NK-92 treated with Interleukin-12 subunit alpha and Interleukin-12 subunit beta, amount 100 ng/mL, for 24 hours (cell line): Measurements from ENCODE around the gene FOXN1.
A peak's percentile ranks its signal among the peaks of the same experiment; 100 is the strongest.

ENCODE experiments used
- DNase-seq: peaks from one replicate; lab custom pipeline; 2025; lab: John Stamatoyannopoulos, UW

FOXN1 gene

DNA sequence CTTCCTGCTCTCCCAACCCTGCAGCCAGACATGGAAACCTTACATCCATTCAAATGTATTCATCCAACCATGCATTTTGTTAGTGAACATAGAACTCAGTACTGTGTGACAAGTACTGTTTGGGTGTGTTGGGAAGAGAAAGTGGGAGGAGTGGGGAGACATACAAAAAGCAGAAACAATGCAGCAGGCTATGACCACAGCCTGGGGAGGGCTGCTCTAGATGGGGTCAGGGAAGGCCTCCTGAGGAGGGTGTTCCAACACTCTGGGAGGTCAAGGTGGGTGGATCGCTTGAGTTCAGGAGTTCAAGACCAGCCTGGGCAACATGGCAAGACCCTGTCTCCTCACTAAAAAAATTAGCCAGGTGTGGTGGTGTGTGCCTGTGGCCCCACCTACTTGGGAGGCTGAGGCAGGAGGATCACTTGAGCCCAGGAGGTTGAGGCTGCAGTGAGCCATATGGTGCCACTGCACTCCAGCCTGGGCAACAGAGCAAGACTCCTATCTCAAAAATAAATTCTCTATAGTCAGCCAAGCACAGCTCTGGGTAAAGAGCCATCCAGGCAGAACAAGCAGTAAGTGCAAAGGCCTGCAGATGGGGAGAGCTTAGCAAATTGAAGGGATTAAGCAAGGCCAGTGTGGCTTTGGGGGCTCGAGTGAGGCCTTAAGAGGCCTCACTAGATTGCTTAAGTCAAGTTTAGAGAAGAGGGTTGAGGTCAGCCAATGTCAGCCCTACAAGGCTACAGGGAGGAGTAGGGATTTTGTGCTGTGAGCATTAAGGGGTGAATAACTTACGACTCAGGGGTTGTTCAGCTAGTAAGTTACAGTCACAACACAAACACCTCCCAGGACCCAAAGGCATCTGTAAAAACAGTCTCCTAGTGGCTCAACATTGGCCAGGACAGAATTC lies 27.2 kb upstream of the FOXN1 start:
- DNase-seq = no peak

DNA sequence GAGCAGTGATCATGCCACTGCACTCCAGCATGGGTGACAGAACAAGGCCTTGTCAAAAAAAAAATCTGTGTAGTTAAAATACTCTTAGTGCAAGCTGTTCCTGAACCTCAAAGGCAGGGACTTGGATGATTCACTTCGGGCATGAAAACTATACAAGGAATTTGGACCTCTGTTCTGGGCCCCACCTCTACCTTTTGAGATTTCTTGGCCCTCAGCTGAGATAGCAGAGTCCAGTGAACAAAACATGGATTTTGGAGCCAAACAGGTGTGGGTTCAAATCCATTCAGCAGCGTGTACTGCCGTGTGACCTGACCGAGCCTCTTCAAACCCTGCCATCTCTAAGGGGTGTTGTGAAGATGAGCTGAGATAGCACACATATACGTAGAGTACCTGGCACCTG lies 25.9 kb upstream of the FOXN1 start:
- no peak for DNase-seq

DNA sequence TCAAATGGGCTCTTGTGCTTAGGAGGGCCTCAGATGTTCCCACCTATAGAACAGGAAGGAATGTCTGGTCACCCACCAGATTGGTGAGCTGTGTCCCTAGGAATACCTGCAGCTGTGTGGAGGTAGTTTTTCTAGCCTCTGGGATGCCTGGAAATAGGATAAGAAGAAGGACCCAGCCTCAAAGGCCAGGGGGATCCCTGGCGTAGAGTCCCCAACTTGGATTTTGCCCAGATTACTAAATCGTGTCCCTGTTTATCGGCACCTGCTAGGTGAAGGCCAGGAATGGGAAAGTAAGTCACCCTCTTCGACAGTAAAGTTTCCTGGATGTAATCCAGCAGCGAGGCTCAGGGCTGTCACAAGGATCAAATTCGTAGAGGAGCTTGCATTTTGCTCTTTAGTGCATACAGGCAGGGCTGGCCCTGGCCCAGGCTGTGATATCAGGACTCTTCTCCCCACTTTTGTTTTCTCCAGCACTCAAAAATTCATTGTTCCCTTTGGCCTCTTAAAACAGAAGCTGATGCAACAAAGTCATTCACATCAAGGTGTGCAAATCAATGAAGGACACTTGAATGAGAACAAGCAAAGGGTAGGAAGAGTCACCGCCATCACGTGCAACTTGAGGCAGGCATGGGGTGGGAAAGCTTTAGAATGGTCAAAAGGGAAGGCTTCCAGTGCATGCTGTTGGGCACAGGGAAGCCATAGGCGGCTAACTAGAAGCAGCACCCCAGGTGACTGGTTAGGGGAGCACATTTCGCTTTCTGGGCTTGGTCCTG lies 25.2 kb upstream of the FOXN1 start:
- no peak for DNase-seq

DNA sequence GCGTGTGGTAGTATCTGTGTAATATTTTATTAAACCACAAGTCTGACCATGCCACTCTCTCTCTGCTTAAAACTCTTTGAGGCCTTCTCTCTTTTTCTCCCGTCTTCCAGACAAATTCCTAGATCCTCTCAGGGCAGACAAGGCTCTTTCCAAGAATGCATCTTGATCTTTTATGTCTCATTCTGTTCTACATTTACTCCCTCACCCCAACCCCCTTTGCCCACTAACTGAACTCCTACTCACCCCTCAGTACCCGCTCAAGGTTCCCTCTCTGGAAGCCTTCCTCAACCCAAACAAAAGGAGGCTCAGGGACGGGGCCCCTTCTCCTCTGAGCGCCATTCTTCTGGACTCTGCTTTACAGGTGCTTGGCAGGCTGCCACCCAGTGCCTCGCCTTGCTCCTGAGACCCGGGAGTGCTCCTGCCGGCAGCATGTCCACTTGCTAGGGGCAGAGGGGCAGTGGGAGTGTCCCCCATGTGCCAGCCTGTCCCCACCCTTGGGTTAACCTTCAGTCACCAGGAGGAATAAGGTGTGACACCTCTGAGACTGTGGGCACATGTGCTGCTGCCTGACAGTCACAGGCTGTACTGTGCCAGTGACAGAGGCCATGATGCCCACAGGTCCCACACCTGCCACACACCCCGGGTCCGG lies 23.5 kb upstream of the FOXN1 start:
- DNase-seq = no peak

DNA sequence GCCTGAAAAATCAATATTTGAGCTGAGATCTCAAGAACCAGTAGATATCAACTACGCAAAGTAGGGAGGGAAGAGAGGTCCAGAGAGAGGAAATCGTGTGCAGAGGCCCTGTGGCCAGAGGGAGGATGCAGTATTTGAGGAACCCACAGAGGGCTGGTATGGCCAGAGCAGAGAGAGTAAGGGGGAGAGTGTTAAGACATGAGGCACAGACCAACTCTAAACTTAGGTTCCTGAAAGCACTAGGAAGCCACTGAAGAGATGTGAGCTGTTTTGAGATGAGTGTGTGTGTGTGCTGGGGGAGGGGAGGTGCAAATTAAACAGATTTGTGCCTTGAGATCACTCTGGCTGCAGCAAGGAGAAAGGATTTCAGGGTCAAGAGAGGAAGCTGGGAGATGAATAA lies 21.9 kb upstream of the FOXN1 start:
- DNase-seq = no peak

DNA sequence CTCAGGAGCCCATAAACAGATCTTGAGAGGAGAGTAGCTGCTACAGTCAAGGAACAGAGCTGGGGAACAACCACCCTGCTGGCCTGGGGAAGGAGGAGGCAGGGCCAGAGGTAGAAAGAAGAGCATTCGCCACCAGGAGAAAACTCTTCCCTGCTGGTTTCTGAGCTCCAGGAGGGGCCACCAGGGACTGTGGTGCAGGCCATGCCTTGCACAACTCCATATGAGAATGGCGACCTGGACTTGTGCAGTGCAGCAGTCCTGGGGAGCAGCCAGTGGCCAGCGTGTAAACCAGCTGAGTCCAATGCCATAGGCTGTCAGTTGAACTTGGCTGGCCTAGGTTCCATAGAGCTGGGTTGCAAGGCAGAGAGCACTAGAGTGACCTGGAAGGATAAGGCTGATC lies 21.1 kb upstream of the FOXN1 start:
- DNase-seq = no peak

DNA sequence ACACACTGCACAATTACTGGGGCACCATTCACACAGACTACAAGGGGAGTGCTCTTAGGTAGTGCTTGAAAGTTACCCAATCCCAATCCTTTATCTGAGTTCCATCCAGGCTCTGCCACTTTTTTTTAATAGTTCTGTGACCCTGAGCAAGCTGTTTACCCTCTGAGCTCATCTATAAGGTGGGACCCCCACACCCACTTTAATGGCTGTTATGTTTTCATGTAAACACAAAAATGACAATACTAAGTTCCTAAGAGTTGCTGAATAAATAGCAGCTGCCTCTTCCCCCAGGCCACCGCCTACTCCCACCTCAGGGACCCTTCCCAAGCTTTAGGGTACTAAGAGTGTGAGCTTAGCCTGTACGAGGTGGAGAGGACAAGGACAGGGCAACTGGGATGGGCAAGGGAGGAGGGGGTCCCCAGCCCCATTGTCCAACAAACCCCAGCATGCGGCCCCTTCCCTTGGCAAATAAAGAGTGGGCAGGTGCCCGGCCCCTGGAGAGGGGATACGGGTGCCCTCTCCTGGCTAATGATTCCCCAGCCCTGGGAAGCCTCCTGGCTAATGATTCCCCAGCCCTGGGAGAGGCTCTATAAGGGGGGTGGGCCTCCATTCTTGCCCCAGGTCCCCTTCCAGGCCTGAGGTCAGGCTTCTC lies 18.1 kb upstream of the FOXN1 start:
- no peak for DNase-seq

DNA sequence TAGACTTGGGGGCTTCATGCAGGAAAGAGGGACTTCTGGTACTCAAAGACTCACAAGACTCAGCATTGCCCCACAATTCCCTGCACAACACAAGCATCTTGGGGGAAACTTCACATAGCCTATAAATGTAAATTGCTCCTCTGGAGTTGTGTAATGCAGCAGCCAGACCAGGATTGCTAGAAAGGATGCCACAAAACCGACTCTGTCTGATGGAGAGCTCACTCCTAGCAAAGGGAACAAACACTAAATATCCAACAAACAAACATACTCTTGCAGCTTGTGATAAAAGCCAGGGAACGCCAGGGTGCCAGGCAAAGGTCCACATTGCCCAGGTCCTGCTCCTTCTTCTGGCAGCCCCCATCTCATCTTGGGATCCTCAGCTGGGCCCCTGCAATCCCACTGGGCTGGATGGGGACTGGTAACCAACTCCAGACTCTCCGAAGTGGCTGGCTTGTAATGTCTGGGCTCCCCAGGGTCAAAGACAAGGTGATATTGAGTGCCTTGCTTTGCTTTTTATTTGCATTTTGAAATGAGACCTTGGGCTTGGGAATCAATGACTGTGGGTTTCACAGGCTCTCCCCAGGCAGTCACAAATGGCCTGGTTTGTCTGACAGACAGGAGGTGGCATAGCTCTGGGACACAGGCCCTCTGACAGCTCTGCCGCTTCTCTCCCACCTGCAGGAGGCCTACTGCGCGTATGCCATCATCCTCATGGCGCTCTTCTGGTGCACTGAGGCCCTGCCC lies 17.4 kb upstream of the FOXN1 start:
- DNase-seq = no peak

DNA sequence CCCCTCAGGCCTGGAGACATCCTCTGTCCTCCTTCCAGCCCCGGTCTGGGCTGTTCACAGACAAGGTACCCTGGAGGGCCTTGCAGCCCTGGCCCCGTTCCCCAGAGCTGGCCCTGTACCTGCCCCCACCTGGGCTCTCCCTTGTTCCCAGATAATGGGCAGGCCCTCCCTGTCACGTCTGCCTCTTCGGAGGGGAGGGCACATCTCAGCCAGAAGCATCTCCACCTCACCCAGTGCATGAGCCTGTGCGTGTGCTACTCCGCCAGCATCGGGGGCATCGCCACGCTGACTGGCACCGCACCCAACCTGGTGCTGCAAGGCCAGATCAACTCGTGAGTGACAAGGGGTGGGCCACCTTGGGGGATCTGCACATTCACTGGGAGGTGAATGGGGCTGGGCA lies 14.9 kb upstream of the FOXN1 start:
- no peak for DNase-seq

DNA sequence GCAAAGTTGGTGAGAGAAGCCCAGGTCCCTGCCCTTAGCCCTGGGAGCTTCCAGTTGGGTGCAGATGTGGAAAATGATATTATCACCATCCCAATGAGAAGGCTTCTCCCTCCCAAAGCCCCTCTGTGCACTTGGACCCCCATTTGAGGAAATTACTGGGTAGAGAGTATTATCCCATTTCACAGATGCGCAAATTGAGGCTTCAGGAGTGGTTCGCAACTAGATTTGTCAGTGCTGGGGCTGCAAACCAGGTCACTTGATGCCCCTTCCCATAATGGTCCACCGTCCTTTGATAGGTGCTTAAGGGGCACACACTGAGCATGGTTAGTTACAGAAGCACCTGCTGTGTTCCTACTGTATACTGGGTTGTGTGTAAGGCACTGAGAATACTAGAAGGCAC lies 14.3 kb upstream of the FOXN1 start:
- no peak for DNase-seq

DNA sequence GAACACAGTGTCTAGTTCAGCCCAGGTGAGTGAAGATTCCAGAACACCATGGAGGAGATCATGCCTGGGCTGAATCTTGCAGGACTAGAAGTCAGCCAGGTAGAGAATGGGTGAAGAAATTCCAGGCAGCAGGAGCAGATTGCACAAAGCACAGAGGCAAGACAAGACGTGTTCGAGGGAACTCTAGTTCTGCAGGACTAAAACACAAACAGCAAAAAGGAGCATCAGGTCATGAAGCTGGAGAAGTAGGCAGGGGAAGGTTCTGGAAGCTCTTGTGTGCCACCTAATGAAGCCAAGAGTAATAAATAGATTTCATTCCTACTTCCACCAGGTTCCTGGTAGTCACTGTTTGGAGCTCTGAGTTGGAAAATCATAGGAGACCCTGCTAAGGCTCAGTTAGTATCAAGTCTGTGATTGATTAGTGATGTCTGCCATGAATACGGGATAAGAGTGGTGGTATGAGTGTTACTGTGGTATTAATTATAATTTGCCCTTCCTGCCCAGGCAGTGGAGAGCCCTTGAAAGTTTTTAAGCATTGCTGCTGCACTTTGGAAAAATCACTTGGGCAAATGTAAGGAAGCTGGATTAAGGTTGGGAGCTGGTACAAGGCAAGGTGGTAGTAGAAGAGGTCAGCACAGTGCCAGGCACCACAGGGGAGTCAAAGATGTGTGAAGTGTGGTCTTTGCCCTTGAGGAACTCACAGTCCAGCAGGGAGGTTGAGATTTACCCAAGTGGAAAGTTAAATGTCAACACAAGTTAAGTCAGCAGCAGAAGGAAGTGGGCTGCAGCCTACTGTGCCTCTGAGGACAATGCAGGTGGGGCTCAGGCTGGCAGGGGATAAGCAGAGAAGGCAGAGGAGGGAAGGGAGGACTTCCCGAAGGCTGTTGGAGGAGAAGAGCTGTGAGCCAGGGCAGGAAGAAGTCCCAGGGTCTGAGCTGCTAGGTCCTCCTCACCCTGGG lies 13.5 kb upstream of the FOXN1 start:
- no peak for DNase-seq

DNA sequence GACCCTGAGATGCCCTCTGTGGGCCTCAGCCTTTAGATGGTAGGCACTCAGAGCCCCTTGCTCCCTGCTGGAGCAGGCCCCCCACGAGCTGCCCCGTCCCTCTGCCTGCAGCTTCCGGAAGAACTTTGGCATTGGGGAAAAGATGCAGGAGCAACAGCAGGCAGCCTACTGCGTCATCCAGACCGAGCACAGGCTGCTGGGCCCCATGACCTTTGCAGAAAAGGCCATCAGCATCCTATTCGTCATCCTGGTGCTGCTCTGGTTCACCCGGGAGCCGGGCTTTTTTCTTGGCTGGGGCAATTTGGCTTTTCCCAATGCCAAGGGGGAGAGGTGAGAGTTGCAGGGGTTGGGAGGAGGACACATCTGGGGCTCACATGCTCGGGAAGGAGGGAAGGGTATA lies 12.7 kb upstream of the FOXN1 start:
- DNase-seq = no peak

DNA sequence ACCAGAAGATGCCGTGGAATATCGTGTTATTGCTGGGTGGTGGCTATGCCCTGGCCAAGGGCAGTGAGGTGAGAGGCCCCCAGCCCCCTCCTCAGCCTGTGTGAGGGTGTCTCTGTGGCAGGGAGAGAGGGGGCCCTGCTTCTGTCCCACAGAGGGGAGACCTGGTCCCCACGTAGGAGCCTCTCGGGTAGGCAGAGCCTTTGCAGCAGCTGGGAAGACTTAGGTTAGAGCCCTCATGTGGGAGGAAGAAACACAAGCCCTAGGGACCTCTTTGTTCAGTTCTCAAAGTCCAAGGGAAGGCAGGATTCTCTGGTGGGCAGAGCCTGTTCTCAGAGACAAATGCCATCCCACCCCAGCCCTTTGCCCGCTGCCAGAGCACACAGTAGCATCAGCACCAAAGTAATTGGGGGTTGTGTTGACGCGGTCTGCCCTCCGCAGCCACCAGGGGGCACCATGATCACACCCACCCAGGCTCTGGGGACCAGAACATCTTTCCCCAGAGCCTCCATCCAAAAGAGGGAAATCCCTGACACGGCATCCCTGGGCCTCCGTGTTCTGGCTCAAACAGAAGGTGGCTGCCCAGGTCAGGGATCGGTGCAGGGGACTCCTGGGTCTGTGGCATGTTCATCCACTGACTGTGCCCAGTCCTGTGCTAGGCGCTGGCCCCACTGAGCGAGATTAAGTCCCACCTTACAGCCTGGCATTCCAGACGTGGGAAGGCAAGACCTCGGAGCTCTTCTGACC lies 11.5 kb upstream of the FOXN1 start:
- peak; percentile 49 for DNase-seq

DNA sequence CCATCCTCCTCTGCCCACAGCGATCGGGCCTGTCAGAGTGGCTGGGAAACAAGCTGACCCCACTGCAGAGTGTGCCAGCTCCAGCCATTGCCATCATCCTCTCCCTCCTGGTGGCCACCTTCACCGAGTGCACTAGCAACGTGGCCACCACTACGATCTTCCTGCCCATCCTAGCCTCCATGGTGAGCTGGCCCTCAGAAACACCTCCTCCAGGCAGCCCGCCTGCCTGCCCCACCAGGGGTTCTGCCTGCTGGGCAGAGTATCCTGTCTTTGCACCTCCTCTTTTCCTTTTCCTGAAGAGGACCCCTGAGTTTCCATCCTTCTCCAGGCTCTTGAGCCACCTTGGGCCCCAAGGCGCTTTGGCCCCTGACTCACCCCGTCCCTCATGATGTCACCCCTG lies 10.5 kb upstream of the FOXN1 start:
- DNase-seq = no peak

DNA sequence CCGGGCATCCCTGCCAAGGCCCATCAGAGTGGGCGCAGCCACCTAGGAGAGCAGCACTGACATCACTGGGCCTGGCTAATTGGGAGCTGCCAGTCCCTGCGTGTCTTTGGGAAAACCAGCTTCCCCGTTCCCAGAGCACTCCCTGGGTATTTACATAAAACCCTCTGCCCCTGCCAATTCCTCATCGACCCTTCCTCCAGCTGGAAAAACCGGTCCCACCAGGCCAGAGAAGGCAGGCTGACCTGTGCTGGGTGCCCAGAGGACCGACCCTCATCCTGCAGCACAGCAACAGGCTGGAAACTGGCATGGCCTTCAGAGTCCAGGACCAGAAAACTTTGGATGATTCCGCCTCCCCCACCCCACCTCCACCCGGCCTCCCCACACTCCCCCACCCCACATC lies 8.2 kb upstream of the FOXN1 start:
- DNase-seq = no peak

DNA sequence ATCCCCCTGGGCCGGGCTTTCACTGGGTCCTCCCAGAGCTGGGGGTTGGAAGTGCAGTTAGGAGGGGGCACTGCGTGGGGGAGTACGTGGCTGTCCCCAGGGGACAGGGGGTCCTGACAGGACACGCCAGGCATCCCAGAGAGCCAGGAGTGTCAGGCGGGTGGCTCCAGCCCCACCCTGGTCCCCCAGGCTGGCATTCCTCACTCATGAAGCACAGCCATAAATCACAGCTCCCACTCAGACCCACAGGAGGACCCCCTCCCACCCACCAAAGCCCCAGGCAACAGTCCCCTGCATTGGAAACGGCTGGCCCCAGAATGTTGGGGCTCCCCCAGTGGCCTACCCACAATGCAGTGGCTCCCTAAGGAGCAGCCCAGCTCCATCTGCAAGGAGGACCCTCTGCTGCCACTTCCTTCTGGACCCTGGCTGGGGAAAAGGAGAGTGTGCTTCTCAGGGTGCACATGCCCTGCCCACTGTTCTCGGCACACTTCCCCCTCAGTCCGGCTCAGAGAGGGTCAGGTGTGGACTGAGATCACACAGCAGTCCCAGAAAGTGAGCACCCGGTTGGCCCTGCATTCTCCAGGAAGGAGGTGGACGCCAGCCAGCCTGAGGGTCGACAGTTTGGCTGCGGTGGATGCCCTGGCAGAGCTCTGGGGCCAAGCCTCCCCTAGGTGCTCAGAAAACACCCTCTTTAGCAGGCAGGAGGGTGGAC lies 7.3 kb upstream of the FOXN1 start:
- no peak for DNase-seq

DNA sequence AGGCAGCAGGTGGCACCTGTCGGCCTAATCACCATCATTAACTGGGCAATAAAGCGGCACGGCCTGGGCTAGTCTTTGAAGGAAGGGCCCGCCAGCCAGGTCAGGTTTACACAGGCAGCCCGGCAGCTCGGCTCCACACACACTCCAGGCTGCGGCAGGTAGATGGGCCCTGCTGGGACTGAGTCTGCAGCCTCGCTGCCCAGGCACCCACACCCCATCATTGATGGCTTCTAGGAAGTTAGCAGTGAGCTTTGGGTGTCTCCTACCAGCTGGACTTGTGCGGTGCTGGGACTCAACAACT lies 6.8 kb upstream of the FOXN1 start:
- no peak for DNase-seq

DNA sequence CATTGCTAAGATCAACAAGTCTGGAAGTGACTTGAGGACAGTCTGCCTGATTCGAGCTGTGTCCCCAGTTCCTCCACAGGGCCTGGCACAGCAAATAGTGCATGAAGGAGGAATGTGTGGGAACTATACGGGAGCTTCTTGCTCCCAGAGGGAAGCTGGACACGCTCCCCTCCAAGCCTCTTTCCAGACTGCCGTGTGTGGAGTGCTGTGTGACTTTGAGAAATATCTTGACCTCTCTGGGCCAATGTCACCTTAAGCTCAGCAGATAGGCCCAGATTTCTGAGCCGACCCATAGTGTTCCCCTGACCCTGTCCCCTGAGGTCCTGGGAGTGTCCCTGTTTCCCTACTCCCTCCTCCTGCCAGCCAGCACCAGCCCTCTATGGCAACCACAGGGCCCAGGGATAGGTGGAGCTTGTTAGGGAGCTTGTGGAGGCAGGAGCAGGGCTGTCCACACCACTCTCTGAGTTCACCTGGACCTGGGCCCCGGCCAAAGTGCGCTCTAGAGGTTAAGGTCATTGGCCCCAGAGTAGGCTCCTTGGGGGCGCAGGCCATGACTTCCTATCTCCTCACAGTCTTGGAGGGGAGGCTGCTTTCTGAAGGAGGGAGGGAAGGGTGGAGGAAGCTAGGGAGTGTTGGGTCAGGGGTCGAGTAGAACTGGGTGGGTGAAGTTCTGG lies 6.3 kb upstream of the FOXN1 start:
- DNase-seq = no peak
